NCI-H774 (cell line): ENCODE data around the gene ZNF516.

Source experiments
- DNase-seq: peaks from one replicate; lab custom pipeline; 2025; lab: John Stamatoyannopoulos, UW

ZNF516 gene

DNA sequence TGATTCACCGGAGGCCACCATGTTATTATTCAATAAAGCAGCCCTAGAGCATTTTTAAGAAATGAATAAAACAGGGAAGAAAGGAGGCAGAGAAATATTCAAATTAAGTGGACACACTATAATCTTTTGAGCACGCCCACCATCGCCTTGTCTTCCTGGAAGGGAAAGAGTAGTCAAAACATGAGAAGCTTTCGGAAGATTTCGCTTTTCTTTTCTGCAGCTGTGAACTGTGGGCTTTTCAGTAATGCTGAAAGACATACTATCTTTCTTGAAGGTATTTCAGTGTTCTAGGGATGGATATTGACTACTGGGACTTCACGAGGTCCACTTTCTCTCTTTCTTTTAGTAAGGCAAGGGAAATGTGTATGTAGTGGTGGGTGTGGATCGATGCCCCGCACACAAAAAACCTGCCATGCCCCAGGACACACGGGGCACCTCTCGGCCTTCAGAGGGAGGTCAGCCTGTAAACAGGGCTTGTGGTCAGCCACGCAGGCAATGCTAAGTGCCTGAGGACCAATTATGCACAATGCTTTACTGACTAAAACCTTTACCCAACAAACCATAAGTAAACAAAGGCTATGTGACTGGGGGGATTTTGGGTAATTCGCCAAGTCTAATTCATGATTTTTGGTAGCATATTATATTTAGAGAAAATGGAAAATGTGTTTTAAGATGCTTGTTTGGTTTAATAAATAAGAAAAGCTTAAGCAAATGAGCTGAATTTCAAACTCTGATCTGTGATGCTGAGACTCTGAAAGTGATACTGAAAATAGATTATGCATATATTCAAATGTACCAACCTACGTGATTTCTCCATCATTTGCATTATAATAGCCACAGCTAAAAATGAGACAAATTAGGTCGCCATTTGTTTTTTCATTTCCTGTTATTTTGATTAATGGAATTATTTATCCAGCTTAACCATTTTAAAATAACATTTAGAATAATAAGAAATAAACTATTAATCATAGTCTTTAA is 130.5 kb downstream of the ZNF516 start:
- DNase-seq: no peak

DNA sequence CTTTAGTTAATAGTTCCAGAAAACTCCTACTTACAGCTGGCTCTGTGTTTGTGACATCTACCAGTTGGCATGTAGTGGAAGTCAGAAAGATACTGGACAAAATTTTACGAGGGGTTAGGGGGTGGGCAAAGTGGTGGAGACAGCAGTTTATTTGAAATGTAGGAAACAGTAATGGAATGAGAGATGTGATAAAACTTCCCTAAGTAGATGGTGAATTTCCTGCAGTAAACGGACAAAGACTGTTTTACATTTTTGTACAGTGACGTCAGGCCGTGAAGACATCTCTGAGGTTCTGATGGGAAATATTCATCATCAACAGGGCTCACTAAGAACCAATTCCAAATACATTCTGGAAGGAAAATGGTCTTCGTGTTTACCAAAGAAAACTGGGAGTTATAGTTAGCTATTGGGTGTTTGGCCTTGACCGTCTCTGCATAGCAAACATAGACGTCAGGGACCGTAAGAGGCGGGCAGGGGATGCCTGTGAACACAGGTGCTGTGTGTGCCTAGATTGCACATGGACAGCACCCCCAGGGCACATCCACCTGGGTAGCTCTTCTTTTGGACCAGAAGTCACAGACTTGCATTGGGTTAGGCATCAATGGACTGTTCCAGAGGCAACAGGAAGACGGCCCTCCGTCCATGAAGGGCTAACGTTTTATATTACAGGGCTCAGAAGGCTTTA is 131.5 kb downstream of the ZNF516 start:
- DNase-seq: no peak

- DNase-seq: no peak
Measured at GRCh38 chr18:76362676-76363075, 132.4 kb downstream of the ZNF516 start.

DNA sequence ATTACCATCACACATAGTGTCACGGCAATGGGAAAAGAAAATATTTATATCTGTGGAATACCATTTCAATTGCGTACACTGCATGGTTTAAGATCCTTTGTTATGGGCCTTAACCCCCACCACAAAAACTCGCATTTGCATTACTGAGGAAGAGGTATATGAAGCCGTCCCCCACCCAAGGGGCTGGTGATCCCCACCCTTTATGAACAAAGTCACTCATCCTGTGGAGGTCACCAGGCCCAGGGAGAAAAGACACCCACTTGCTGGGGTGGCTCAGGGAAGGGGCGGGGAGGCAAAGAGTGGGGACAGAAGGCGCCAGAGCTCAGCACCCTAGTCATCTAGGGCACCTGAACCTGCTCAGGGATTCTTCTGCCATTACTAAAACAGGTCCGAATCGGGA is 133.8 kb downstream of the ZNF516 start:
- no peak for DNase-seq

GRCh38 chr18:76359909-76360308 is 135.1 kb downstream of the ZNF516 start:
- no peak for DNase-seq

DNA sequence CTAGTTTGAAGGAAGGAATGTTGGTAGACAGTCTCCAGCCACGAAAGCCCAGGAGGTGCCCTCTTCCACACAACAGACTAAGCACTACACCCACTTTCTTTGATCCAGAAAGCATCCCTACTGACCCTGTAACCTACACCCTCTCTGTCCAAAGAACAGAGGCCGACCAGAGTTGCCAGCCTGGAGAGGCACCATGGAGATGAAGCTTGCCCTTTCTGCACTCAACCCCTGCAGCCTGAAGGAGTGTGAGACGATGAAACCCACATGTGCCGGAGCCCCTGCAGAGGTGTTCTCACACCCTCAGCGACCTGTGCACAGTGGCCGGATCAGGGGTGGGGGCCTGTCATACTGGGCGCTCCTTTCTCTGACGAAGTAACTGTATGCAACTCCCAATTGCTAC is 136.3 kb downstream of the ZNF516 start:
- no peak for DNase-seq

- DNase-seq: no peak
Measured at GRCh38 chr18:76357585-76358260, 137.3 kb downstream of the ZNF516 start.

DNA sequence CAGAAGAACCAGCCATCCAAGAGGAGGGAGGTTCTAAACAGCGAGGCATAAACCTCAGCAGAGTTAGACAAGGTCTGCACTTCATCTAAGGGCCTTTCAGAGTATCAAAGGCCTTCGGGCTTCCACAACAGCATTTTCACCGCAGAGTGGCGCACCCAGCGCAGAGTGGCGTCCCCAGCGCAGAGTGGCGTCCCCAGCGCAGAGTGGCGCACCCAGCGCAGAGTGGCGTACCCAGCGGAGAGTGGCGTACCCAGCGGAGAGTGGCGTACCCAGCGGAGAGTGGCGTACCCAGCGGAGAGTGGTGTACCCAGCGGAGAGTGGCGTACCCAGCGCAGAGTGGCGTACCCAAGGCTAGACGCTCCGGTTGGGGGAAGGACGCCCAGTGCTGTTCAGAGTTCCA is 137.9 kb downstream of the ZNF516 start:
- DNase-seq: no peak

DNA sequence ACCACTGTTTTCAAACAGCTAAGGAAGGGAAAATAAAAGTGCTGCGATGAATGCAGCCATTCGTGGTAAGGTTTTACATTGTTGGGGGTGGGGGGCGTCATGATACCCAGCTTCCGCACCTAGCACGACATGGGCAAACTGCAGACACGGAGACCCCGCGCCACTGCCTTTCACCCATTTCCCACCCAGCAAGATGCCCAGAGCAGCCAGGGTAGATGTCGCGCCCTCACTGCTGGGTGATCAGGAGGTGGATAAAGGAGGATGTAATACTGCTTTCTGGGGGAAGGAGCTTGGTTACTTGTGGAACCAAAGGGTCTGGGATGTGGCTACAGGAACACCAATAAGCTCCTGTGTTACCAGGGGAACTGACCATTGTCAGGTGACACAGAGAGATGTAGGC is 138.4 kb downstream of the ZNF516 start:
- DNase-seq: no peak

GRCh38 chr18:76354348-76354747 is 140.7 kb downstream of the ZNF516 start:
- no peak for DNase-seq

DNA sequence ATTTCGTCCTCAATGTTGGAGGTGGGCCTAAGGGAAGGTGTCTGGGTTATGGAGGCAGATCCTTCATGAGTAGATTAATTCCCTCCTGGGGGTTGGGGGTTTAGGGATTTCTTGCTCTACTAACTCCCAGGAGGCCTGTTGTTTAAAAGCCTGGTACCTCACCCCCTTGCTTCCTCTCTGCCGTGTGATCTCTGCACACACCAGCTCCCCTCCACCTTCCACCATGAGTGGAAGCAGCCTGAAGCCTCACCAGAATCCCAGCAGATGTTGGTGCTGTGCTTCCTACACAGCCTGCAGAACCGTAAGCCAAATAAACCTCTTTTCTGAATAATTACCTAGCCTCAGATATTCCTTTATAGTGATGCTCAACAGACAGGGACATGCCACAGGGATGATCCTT is 141.5 kb downstream of the ZNF516 start:
- no peak for DNase-seq

- no peak for DNase-seq
Measured at GRCh38 chr18:76353046-76353445, 142.0 kb downstream of the ZNF516 start.

DNA sequence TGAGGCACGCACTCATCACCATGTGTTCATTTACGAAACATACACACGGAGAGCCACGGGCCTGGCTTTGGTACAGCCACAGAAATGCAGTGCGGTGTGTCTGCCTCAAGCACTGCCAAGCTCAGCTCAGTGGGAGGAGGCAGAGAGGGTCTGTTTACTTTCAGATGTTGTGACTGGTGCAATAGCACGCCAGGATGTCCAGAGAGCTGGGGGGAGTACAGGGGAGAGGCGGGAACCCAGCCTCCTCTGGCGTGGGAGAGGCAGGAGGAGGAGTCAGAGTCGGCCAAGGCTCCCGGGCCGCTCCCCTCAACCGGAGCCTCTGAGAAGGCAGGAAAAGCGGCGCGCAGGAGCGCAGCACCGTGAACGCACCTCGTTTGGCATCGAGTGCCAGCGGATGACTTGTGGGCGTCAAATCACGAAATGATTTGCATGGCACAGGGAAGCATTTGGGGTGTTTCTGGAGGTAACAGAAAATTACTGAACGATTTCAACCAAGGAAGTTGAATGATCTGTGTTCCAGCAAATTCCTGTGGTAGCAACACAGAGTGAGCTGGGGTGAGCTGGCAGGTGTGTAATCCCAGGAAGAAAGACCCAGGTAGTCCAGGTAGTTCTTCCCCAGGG is 143.0 kb downstream of the ZNF516 start:
- DNase-seq: peak; percentile 61

GRCh38 chr18:76350134-76351025 is 144.7 kb downstream of the ZNF516 start:
- no peak for DNase-seq

- peak; percentile 66 for DNase-seq
Measured at GRCh38 chr18:76349067-76349715, 145.9 kb downstream of the ZNF516 start.

DNA sequence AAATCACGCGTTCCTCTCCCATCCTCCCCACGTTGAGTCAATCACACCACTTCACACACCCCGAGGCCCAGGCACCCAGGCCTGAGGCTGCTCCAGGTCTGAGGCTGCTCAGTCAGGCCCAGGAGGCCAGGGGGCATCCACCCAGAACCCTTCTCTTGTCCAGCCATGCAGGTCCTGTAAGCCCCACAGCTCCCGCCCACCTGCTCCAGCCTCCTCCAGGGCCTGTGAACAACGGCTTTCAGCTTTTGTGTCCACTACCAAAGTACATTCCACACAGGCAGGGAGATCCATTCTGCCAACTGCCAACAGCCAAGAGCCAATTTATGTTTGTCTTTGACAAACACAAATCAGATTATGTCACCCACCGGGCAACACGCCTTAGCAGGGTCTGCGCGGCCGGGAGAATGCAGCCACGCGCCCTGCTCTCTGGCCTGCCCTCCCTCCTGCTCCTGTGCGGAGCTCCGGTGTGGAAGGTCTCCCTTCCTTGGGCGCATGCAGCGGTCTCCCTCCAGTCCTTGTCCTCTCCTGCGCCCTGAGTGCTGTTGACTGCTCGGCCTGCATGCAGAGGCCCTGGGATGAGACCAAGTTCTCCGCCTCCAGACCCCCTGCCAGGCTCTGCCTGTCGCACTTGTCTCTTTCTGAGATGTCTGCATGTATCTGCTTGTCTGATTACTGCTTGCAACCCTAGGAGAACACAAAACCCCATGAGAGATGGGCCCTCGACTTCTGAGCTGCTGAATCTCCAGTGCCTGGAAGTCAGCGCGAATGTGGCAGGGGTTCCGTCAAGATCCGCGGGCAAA is 146.6 kb downstream of the ZNF516 start:
- peak; percentile 60 for DNase-seq

DNA sequence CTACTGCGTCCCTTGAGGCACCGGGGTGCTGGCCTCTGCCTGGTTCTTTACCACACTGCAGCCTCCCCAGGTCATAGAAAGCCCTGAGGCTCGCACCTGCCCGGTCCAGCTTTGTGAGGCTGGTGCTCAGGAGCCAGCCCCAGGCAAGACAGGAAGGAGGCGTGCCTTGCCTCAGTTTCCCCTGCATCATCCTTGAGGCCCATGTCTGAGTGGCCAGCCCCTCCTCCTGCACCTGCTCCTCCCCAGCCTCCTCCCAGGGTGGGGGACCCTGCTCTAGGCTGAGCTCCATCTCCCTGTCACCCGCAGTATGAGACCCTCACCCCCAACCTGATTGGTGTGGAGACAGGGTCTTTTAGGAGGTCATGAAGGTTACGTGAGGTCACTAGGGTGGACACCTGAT is 147.7 kb downstream of the ZNF516 start:
- no peak for DNase-seq

DNA sequence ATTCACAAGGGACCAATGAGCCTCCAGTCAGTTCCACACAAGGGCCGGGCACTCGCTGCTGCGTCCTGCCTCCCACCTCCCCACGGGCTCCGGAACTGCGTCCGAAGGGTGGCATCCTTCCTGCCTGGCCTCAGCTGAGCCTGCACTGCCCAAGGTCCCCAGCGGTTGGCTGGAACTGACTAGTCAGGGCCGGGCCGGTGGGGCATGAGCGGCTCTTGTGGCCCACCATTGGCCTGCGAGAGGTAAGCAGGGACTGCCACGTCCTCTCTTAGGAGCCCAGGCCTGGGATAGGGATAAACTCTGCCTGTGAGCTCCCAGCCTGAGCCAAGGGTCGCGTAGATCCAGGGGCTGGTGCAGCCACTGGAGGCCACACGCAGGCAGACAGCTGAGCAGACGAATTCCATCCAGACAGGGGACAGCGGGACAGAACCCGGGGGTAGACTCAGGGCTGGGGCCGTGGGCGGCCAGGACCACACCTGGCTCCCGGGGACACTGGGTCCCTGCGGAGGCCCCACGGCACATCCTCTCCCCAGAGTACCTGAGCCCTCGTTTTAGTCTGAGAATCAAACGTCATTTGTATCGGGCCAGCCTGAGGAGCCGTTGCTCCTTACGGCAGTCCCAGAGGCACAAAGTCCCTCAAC is 148.4 kb downstream of the ZNF516 start:
- no peak for DNase-seq

- DNase-seq: no peak
Measured at GRCh38 chr18:76345901-76346300, 149.1 kb downstream of the ZNF516 start.
